ENCODE data around the gene WDR83.
A peak's percentile ranks its signal among the peaks of the same experiment; 100 is the strongest.
"Not testable (repeated sequence)": the region's sequence is repeated elsewhere in the genome, so short reads cannot be mapped to it uniquely, and the experiment has no call there.

WDR83 gene

GRCh38 chr19:12685831-12686230 lies 19.2 kb downstream of the WDR83 start:
- no peak for DNase-seq (ENCODE audit: low spot score)

DNA sequence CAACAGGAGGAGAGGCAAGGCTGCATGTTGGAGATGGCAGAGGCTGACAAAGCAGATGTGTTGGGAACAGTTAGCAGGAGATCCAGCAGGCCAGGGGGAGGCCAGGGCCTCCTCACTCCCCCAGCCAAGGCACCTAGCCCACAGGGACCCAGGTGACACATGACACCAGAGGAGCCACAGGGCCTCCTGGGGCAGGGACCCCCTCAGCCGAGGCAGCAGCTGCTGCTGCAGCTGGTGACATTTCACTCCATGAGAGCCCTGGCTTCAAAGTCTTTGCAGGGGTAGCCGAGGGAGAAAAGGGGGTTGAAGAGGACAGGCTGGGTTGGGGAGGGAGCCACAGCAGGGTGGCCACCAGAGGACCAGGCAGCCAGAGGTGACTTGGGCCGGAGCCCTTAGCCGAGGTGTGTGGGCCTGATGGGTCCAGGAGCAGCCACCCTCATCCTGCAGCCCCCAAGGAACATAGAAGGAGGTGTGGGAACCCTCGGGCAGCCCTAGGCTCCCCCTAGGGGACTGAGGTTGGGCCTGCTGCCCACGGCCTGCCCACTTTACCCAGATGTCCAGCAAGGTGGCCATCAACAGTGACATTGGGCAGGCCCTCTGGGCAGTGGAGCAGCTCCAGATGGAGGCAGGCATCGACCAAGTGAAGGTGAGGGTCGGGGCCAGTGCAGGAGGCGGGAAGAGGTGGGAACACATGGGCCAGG lies 21.0 kb downstream of the WDR83 start, which contains the start of gene GNG14:
Gene GNG14 (plus strand): TSS at position 503 of the 701 bp plus-strand sequence. CDS start 51 bp downstream, at position 554.
- no peak for DNase-seq (ENCODE audit: low spot score)

GRCh38 chr19:12689012-12689411 lies 22.4 kb downstream of the WDR83 start:
- no peak for DNase-seq (ENCODE audit: low spot score)

DNA sequence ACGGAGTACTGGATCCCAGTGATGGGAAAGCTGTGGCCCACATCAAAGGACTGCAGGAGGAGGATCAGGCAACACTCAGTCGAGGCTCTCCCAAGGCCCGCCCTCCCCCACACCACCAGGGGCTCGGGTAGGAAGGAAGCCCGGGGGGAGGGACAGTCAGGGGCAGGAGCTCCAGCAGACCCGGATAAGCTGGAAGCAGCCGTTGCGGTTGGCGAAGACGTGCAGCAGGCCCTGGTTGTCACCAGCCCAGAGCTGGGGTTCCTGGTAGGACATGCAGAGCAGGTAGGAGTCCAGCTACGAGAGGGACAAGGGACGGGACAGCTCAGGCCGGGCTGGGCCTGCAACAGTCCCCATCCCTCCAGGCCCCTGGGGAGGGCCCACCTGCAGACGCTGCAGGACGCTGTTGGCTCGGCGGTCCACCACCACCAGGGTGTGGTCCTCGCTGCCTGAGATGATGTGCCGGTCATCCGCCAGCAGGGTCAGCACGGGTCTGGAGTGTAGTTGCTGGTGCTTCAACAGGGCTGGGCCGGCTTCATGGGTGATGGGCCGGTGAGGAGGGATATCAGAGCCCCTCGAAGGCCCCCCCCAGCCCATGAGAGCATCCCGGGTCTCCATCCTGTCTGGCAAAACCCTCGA lies 23.1 kb downstream of the WDR83 start:
- DNase-seq (ENCODE audit: low spot score) = no peak

GRCh38 chr19:12692960-12693359 lies 26.4 kb downstream of the WDR83 start:
- no peak for DNase-seq (ENCODE audit: low spot score)

- no peak for DNase-seq (ENCODE audit: low spot score)
Measured at GRCh38 chr19:12694641-12695040, 28.0 kb downstream of the WDR83 start.

- no peak for DNase-seq (ENCODE audit: low spot score)
Measured at GRCh38 chr19:12695096-12695495, 28.5 kb downstream of the WDR83 start.

- DNase-seq (ENCODE audit: low spot score) = no peak
Measured at GRCh38 chr19:12695514-12695913, 28.9 kb downstream of the WDR83 start.

GRCh38 chr19:12695997-12696365 lies 29.4 kb downstream of the WDR83 start:
- no peak for DNase-seq (ENCODE audit: low spot score)

DNA sequence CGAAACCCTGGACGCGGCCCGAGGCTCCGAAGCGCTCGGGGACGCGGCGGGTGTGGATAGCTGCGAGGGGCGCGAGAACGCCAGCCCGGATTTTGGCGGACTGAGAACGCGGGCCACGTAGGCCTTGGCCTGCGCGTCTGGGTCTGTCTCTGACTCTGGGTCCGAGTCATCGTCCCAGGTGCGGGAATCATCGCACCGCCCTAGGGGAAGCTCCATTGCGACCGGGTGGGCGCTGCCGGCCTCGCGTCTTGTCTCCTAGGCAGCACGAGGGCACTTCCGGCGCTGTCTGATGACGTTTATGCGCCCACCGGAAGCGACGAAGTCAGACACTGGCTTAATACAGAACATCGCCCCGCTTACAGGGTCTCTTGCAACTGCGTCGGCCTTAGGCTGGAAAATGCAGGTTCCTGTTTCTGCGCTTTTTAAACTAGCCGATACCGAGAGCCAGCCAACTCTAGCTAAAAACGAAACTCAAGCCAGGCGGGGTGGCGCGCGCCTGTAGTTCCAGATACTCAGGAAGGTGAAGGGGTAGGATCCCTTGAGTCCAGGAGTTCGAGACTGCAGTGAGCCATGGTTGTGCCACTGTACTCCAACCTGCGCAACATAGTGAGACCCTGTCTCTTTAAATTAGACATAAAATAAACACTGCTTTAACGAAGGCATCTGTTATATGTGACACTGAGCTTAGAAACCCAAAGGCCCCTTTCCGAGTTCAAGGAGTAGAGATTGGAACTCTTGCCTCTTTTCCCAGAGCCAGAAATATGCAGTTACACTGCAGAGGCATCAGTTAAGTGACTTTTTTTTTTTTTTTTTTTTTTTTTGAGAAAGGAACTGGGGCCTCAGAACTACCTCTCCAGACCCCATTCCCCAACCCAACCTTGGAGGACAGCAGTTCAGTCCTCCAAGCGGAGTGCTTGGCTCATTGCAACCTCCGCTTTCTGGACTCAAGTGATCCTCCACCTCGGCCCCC lies 30.0 kb downstream of the WDR83 start, which contains the start of gene FBXW9:
Gene FBXW9 (minus strand): TSS at position 266 of the 970 bp plus-strand sequence. CDS start 50 bp downstream, at position 216.
- peak; percentile 92 for DNase-seq (ENCODE audit: low spot score)

DNA sequence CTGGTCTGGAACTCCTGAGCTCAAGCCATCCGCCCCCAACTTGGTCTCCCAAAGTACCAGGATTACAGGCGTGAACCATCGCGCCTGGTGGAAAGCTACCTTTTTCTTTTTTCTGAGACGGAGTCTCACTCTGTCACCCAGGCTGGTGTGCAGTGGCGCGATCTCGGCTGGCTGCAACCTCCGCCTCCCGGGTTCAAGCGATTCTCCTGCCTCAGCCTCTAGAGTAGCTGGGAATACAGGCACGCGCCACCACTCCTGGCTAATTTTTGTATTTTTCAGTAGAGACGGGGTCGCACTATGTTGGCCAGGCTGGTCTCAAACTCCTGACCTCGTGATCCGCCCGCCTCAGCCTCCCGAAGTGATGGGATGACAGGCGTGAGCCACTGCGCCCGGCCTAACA lies 30.8 kb downstream of the WDR83 start:
- not testable (repeated sequence) for DNase-seq (ENCODE audit: low spot score)

- no peak for DNase-seq (ENCODE audit: low spot score)
Measured at GRCh38 chr19:12698138-12698537, 31.5 kb downstream of the WDR83 start.

- DNase-seq (ENCODE audit: low spot score) = no peak
Measured at GRCh38 chr19:12701596-12702282, 35.1 kb downstream of the WDR83 start.

DNA sequence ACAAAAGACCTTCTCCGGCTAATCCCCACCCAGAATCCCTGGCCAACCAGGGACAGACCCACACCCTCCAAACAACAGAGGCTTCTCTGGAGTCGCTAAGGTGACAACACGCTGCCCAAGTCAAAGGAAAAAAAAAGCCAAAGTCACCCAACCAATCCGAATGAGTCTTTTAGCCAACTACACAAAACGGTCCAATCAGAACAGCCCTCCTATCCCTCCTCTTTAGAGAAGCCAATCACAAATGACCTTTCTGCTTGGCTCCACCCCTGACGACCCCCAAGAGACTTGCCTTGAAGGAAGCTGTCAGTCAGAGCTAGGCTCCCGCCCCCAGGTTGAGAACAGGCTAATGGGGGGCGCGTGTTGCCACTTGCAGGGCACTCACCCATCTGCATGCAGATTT lies 36.4 kb downstream of the WDR83 start:
- DNase-seq (ENCODE audit: low spot score) = peak; percentile 69

- no peak for DNase-seq (ENCODE audit: low spot score)
Measured at GRCh38 chr19:12705169-12705568, 38.6 kb downstream of the WDR83 start.

DNA sequence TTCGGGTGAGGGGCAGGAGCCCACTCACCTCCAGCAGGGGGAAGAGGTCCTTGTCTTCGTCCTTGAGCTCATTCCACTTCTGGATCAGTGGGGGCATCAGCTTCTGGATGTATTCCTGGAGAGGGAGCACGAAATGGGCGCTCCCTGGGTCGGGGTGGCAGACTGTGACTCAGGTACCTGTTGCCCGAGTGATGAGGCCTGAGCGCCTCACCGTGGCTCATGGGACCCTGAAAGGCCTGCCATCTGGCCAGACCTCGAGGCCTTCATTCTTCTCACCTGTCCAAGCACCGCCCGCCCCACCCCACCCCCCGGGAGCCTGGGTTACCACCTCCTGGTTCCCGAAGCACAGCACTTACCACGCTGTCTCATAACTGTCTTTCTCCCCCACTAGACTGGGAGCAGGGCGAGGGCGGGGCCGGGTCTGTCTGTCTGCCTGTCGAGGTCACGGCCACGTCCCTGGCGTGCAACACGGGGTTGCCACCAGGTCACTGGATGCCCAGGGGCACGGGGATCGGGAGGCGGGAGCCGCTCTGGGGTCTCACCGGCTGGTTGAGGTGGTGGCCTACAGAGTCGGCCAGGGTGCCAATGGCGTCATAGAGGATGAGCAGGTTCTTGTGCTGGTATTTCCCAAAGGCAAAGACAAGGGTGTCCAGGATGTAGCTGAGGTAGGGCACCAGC lies 39.2 kb downstream of the WDR83 start:
- DNase-seq (ENCODE audit: low spot score) = no peak

- no peak for DNase-seq (ENCODE audit: low spot score)
Measured at GRCh38 chr19:12706332-12706718, 39.7 kb downstream of the WDR83 start.

DNA sequence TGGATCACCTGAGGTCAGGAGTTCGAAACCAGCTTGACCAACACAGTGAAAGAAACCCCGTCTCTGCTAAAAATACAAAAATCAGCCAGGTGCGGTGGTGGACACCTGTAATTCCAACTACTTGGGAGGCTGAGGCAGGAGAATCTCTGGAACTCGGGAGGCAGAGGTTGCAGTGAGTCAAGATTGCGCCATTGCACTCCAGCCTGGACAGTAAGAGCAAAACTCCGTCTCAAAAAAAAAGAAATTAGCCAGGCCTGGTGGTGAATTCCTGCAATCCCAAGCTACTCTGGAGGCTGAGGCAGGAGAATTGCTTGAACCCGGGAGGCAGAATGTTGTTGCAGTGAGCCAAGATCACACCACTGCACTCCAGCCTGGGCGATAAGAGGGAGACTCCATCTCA lies 42.0 kb downstream of the WDR83 start:
- DNase-seq (ENCODE audit: low spot score) = no peak

GRCh38 chr19:12711187-12711586 lies 44.6 kb downstream of the WDR83 start:
- no peak for DNase-seq (ENCODE audit: low spot score)

DNA sequence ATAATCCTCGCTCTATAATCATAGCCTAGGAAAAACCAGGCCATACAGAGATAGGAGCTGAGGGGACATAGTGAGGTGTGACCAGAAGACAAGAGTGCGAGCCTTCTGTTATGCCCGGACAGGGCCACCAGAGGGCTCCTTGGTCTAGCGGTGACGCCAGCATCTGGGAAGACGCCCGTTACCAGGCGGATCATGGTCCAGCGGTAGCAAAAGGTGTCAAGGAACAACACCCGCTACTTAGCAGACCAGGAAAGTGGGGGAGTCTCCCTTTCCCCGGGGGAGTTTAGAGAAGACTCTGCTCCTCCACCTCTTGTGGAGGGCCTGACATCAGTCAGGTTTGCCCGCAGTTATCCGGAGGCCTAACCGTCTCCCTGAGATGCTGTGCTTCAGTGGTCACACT lies 45.5 kb downstream of the WDR83 start:
- DNase-seq (ENCODE audit: low spot score) = not testable (repeated sequence)

- not testable (repeated sequence) for DNase-seq (ENCODE audit: low spot score)
Measured at GRCh38 chr19:12713304-12713703, 46.7 kb downstream of the WDR83 start.
